Coronary artery (tissue), 2 donors: ENCODE data around the gene NT5C1A.

Source experiments
- DNase-seq: peaks from one replicate; pipeline ENCODE4 v3.0.0-alpha.2; 2017; ENCODE audit warnings: low spot score
- H3K27ac ChIP-seq, 2 donors: fragments of 200-600 bp; sonication (generic); one replicate each; pipeline ENCODE4 v1.5.1; 2016 to 2019
- H3K4me3 ChIP-seq: fragments of 200-600 bp; sonication (generic); 2 replicates; pipeline ENCODE4 v1.5.1; 2016; ENCODE audit warnings: mild to moderate bottlenecking, moderate library complexity
- CTCF ChIP-seq: fragments of 200-600 bp; sonication (generic); IDR thresholded peaks from one replicate; pipeline ENCODE4 v1.5.1; 2019; ENCODE audit warnings: antibody characterized with exemption

The NT5C1A gene

GRCh38 chr1:39643705-39644104 is 28.2 kb downstream of the NT5C1A start:
- no peak for DNase-seq
- TF ChIP-seq CTCF, result no peak
- H3K27ac ChIP-seq, result peak overlapping the region; percentile 51 to 90

GRCh38 chr1:39642796-39643195 is 29.1 kb downstream of the NT5C1A start:
- peak overlapping the region; percentile 51 to 90 for H3K27ac ChIP-seq
- TF ChIP-seq CTCF, result no peak
- no peak overlapping the region for H3K4me3 ChIP-seq
- peak; percentile 94 for DNase-seq

More at GRCh38 chr1:39643705-39644104, 28.2 kb downstream of the NT5C1A start:
- no peak overlapping the region for H3K4me3 ChIP-seq

GRCh38 chr1:39640861-39641260 is 31.0 kb downstream of the NT5C1A start:
- peak overlapping the region; percentile 90 to 96 for H3K27ac ChIP-seq
- TF ChIP-seq CTCF, result no peak

GRCh38 chr1:39639305-39640130 is 32.4 kb downstream of the NT5C1A start, which contains the start of gene HEYL:
Gene HEYL (minus strand): TSS chr1:39639643. CDS start chr1:39639625, 18 bp downstream.
- DNase-seq, result peak; percentile 94
- H3K27ac ChIP-seq, result peak within 1 kb of the TSS; percentile 90 to 96
- TF ChIP-seq CTCF, result peak; percentile 37
- peak within 1 kb of the TSS; percentile 78 for H3K4me3 ChIP-seq

More at GRCh38 chr1:39640861-39641260, 31.0 kb downstream of the NT5C1A start:
- DNase-seq, result no peak
- H3K4me3 ChIP-seq, result no peak overlapping the region

- Histone ChIP-seq H3K27ac (peak overlapping the region; percentile 90 to 96), H3K4me3 (peak overlapping the region; percentile 78)
- TF ChIP-seq CTCF, result no peak
- DNase-seq, result no peak
These were observed 33.0 kb downstream of the NT5C1A start for GRCh38 chr1:39638965-39639304.

GRCh38 chr1:39637361-39637760 is 34.5 kb downstream of the NT5C1A start:
- no peak for TF ChIP-seq CTCF
- peak overlapping the region; percentile 78 for H3K4me3 ChIP-seq
- no peak for DNase-seq
- H3K27ac ChIP-seq, result peak overlapping the region; percentile 90 to 96

- peak overlapping the region; percentile 78 for H3K4me3 ChIP-seq
- no peak for TF ChIP-seq CTCF
- H3K27ac ChIP-seq, result peak overlapping the region; percentile 90 to 96
- no peak for DNase-seq
These were observed 36.1 kb downstream of the NT5C1A start for GRCh38 chr1:39635871-39636210.
